ENCODE data around the gene MDM2.

Gene MDM2

DNA sequence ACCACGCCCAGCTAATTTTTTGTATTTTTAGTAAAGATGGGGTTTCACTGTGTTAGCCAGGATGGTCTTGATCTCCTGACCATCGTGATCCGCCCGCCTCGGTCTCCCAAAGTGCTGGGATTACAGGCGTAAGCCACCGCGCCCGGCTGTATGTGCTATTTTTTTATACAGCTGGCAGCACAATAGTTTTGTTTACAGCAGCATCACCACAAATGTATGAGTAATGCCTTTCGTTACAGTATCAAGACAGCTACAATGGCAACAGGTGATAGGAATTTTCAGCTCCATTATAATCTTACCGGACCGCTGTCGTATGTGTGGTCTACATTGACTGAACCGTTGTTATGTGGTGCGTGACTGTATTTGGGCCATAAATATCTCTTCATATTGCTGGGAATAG, 11.6 kb upstream of the MDM2 start:
- TF ChIP-seq EGR1 (IDR thresholded peaks at IDR 0.05) = no peak
- TF ChIP-seq FOXM1 (IDR thresholded peaks at IDR 0.05; ENCODE audit: borderline replicate concordance, low read depth) = no peak
- no peak for TF ChIP-seq YY1 (IDR thresholded peaks at IDR 0.05; ENCODE audit: low read depth)
- TF ChIP-seq TCF12 (IDR thresholded peaks at IDR 0.05; ENCODE audit: low read depth) = no peak
- no peak for TF ChIP-seq TAF1 (IDR thresholded peaks at IDR 0.05; ENCODE audit: low read depth)
- TF ChIP-seq, protein P1, sequence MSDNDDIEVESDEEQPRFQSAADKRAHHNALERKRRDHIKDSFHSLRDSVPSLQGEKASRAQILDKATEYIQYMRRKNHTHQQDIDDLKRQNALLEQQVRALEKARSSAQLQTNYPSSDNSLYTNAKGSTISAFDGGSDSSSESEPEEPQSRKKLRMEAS (IDR thresholded peaks at IDR 0.05) = no peak
- no peak for TF ChIP-seq NFIC (IDR thresholded peaks at IDR 0.05)
- TF ChIP-seq, protein P2, sequence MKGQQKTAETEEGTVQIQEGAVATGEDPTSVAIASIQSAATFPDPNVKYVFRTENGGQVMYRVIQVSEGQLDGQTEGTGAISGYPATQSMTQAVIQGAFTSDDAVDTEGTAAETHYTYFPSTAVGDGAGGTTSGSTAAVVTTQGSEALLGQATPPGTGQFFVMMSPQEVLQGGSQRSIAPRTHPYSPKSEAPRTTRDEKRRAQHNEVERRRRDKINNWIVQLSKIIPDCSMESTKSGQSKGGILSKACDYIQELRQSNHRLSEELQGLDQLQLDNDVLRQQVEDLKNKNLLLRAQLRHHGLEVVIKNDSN (IDR thresholded peaks at IDR 0.05) = no peak
- no peak for TF ChIP-seq CEBPB (IDR thresholded peaks at IDR 0.05)
- TF ChIP-seq TEAD4 (IDR thresholded peaks at IDR 0.05) = no peak
- TF ChIP-seq ZBTB7A (IDR thresholded peaks at IDR 0.05; ENCODE audit: low read depth) = no peak
- TF ChIP-seq RAD21 (IDR thresholded peaks at IDR 0.05; ENCODE audit: low read depth) = no peak
- TF ChIP-seq, protein P3, sequence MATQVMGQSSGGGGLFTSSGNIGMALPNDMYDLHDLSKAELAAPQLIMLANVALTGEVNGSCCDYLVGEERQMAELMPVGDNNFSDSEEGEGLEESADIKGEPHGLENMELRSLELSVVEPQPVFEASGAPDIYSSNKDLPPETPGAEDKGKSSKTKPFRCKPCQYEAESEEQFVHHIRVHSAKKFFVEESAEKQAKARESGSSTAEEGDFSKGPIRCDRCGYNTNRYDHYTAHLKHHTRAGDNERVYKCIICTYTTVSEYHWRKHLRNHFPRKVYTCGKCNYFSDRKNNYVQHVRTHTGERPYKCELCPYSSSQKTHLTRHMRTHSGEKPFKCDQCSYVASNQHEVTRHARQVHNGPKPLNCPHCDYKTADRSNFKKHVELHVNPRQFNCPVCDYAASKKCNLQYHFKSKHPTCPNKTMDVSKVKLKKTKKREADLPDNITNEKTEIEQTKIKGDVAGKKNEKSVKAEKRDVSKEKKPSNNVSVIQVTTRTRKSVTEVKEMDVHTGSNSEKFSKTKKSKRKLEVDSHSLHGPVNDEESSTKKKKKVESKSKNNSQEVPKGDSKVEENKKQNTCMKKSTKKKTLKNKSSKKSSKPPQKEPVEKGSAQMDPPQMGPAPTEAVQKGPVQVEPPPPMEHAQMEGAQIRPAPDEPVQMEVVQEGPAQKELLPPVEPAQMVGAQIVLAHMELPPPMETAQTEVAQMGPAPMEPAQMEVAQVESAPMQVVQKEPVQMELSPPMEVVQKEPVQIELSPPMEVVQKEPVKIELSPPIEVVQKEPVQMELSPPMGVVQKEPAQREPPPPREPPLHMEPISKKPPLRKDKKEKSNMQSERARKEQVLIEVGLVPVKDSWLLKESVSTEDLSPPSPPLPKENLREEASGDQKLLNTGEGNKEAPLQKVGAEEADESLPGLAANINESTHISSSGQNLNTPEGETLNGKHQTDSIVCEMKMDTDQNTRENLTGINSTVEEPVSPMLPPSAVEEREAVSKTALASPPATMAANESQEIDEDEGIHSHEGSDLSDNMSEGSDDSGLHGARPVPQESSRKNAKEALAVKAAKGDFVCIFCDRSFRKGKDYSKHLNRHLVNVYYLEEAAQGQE (IDR thresholded peaks at IDR 0.05; ENCODE audit: low read depth) = no peak
- no peak for TF ChIP-seq CREB1 (IDR thresholded peaks at IDR 0.05; ENCODE audit: low read depth)
- no peak for TF ChIP-seq EP300 (IDR thresholded peaks at IDR 0.05; ENCODE audit: borderline replicate concordance)

DNA sequence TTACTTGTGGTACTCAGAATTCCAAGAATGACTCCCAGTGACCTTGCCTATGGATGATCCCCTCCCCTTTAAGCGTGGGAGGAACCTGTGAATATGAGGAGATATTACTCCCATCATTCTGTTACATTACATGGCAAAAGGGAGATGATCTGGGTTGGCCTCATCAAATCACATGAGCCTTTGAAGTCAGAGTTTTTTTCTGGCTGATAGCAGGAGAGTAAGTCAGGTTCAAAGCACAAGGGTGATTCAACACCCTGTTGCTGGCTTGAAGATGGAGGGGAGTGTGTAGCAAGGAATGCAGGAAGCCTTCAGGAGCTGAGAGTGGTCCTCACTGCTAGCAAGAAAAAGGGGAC, 9.1 kb upstream of the MDM2 start:
- TF ChIP-seq, protein P1 (IDR thresholded peaks at IDR 0.05) = no peak
- TF ChIP-seq YY1 (IDR thresholded peaks at IDR 0.05; ENCODE audit: low read depth) = no peak
- no peak for TF ChIP-seq EGR1 (IDR thresholded peaks at IDR 0.05)

DNA sequence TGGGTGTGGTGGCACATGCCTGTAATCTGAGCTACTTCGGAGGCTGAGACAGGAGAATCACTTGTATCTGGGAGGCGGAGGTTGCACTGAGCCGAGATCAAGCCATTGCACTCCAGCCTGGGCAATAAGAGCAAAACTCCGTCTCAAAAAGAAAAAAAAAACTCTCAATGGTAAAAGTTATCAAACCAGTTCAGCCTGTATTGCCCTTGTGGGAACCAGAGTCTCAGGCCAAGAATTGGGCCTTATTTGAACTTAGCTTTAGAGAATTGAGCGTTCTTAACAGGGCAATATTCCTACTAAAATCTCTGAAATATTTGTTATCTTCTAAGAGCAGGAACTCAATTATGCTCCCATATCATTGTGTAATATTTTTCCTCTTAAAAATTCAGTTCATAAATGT, 7.7 kb upstream of the MDM2 start:
- TF ChIP-seq, protein P3 (IDR thresholded peaks at IDR 0.05; ENCODE audit: low read depth) = no peak
- TF ChIP-seq CEBPB (IDR thresholded peaks at IDR 0.05) = no peak
- TF ChIP-seq NFIC (IDR thresholded peaks at IDR 0.05) = peak; percentile 77; the same call in 1 of the 2 replicates
- TF ChIP-seq ZBTB7A (IDR thresholded peaks at IDR 0.05; ENCODE audit: low read depth) = no peak
- TF ChIP-seq EGR1 (IDR thresholded peaks at IDR 0.05) = no peak
- no peak for TF ChIP-seq TAF1 (IDR thresholded peaks at IDR 0.05; ENCODE audit: low read depth)
- no peak for TF ChIP-seq RAD21 (IDR thresholded peaks at IDR 0.05; ENCODE audit: low read depth)
- TF ChIP-seq YY1 (IDR thresholded peaks at IDR 0.05; ENCODE audit: low read depth) = no peak
- TF ChIP-seq, protein P1 (IDR thresholded peaks at IDR 0.05) = 0 out of 2 replicates have a peak, but pooled peaks have one; percentile 44
- no peak for TF ChIP-seq EP300 (IDR thresholded peaks at IDR 0.05; ENCODE audit: borderline replicate concordance)
- TF ChIP-seq FOXM1 (IDR thresholded peaks at IDR 0.05; ENCODE audit: borderline replicate concordance, low read depth) = no peak
- TF ChIP-seq CREB1 (IDR thresholded peaks at IDR 0.05; ENCODE audit: low read depth) = no peak
- TF ChIP-seq, protein P2 (IDR thresholded peaks at IDR 0.05) = no peak
- peak; percentile 68 for TF ChIP-seq TCF12 (IDR thresholded peaks at IDR 0.05; ENCODE audit: low read depth)
- TF ChIP-seq TEAD4 (IDR thresholded peaks at IDR 0.05) = no peak

DNA sequence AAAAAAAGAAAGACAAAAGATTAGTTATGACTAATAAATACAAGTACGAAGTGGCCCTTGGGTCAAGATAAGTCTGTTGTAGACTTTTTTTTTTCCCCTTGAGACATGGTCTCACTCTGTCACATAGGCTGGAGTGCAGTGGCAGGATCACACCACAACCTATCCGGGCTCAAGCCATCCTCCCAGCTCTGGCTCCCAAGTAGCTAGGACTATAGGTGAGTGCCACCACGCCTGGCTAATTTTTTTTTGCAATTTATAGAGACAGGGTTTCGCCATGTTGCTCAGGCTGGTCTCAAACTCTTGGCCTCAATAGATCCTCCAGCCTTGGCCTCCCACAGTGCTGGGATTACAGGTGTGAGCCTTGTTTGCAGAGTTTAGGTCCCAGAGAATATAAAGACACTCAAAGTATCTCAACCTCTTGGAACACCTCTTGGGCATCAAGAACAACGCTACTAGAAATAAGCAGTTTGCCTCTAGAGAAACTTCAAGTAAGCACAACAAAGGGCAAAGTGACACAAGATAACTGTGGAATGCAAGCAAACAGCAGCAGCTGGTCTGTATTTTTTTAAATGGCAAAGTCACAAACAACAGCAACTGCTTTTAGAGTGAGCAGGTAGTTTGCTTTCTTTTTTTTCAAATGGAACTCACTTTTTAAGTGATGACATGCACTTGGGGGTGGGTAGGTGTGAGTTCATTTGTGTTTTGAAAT, 3.9 kb upstream of the MDM2 start:
- no peak for TF ChIP-seq CREB1 (IDR thresholded peaks at IDR 0.05; ENCODE audit: low read depth)
- TF ChIP-seq TEAD4 (IDR thresholded peaks at IDR 0.05) = no peak
- TF ChIP-seq, protein P1 (IDR thresholded peaks at IDR 0.05) = no peak
- no peak for TF ChIP-seq FOXM1 (IDR thresholded peaks at IDR 0.05; ENCODE audit: borderline replicate concordance, low read depth)
- TF ChIP-seq TAF1 (IDR thresholded peaks at IDR 0.05; ENCODE audit: low read depth) = no peak
- no peak for TF ChIP-seq CEBPB (IDR thresholded peaks at IDR 0.05)
- TF ChIP-seq EGR1 (IDR thresholded peaks at IDR 0.05) = no peak
- no peak for TF ChIP-seq TCF12 (IDR thresholded peaks at IDR 0.05; ENCODE audit: low read depth)
- no peak for TF ChIP-seq RAD21 (IDR thresholded peaks at IDR 0.05; ENCODE audit: low read depth)
- TF ChIP-seq YY1 (IDR thresholded peaks at IDR 0.05; ENCODE audit: low read depth) = no peak
- TF ChIP-seq, protein P3 (IDR thresholded peaks at IDR 0.05; ENCODE audit: low read depth) = no peak
- no peak for TF ChIP-seq ZBTB7A (IDR thresholded peaks at IDR 0.05; ENCODE audit: low read depth)
- no peak for TF ChIP-seq EP300 (IDR thresholded peaks at IDR 0.05; ENCODE audit: borderline replicate concordance)
- no peak for TF ChIP-seq NFIC (IDR thresholded peaks at IDR 0.05)
- TF ChIP-seq, protein P2 (IDR thresholded peaks at IDR 0.05) = no peak
